IPS-18a (cell line): Measurements from ENCODE around the gene TSHZ2.

Experiments
- H3K27ac ChIP-seq: one replicate; pipeline ENCODE4 v1.5.1; 2013; ENCODE audit warnings: low read length
- H3K27me3 ChIP-seq: one replicate; pipeline ENCODE4 v1.6.1; 2013; ENCODE audit warnings: mild to moderate bottlenecking, low read length; ENCODE audit not compliant: control insufficient read depth, insufficient read depth
- H3K36me3 ChIP-seq: one replicate; pipeline ENCODE4 v1.6.1; 2013; ENCODE audit warnings: low read depth, low read length; ENCODE audit not compliant: control insufficient read depth
- H3K4me1 ChIP-seq: one replicate; pipeline ENCODE4 v1.6.1; 2013; ENCODE audit warnings: low read depth, low read length; ENCODE audit not compliant: control insufficient read depth
- H3K4me3 ChIP-seq: one replicate; pipeline ENCODE4 v1.5.1; 2013; ENCODE audit warnings: low read length
- H3K9ac ChIP-seq: one replicate; pipeline ENCODE4 v1.6.1; 2013; ENCODE audit warnings: mild to moderate bottlenecking, low read length, moderate library complexity
- H3K9me3 ChIP-seq: one replicate; pipeline ENCODE4 v1.6.1; 2013; ENCODE audit warnings: low read depth, low read length; ENCODE audit not compliant: control insufficient read depth

Gene TSHZ2

DNA sequence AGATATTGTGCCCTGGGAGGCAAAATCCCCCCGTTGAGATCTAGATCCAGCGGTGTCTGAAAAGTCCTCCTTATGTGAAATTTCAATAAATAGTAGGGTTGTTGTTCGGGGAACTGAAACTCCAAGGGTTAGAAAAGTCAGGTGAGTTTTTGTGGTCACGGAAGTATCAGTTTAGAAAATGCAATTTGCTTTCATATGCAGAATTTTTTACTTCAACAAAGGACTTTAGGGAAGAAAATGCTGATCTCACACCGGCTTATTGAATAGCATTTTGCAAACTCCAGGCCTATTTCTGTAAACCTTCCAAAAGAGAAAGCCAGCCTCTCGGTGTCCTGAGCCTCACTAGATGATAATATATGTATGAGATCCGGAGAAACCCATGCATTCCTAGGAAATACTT lies 254.7 kb downstream of the TSHZ2 start:
- H3K4me1 ChIP-seq = peaks cover 21% of the 10 kb centered on the region
- no peak overlapping the region for H3K27ac ChIP-seq
- no peaks in the 10 kb centered on the region for H3K27me3 ChIP-seq
- H3K36me3 ChIP-seq = no peaks in the 10 kb centered on the region
- no peak overlapping the region for H3K9ac ChIP-seq
- H3K9me3 ChIP-seq = no peaks in the 10 kb centered on the region
- H3K4me3 ChIP-seq = no peak overlapping the region

DNA sequence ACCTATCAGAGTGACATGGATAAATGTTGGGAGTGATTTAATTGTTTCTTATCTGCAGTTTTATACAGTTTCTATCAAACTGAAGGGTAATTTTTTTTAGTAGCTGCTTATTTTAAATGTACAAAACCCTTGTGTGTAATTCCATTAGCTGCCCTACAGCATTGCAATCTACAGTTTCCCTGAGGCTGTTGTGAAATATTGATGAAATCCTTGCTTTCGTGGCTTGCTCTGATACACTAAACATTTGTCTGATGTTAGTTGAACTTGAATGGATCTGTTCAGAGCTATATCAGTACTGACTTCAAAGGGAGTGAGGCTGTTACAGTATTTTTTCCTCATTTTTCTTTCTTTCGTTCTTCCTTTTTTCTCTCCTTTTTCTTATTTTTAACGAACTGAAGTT lies 255.4 kb downstream of the TSHZ2 start:
- H3K4me3 ChIP-seq = no peak overlapping the region
- H3K9me3 ChIP-seq = no peaks in the 10 kb centered on the region
- no peak overlapping the region for H3K27ac ChIP-seq
- peaks cover 21% of the 10 kb centered on the region for H3K4me1 ChIP-seq
- no peak overlapping the region for H3K9ac ChIP-seq
- H3K36me3 ChIP-seq = no peaks in the 10 kb centered on the region
- H3K27me3 ChIP-seq = no peaks in the 10 kb centered on the region

DNA sequence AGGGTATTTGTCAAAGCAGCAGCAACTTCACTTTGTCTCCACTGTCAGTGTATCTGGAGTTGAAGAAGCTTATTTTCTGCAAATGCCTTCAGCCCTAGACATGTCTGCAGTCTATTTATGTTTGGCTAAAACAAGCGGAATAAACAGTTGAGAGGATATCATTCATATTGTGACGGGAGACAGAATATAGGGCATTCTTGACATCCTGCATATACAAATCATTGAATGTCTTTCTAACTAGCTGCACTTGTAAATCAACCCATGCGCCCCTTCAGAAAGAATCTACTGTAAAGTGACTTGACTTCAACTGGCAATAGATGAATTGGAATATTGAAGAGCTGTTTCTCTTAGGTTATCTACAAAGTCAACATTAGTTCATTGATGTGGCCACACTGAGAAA lies 258.9 kb downstream of the TSHZ2 start:
- H3K4me3 ChIP-seq = no peak overlapping the region
- H3K36me3 ChIP-seq = no peaks in the 10 kb centered on the region
- no peaks in the 10 kb centered on the region for H3K9me3 ChIP-seq
- H3K4me1 ChIP-seq = peaks cover 20% of the 10 kb centered on the region
- H3K27me3 ChIP-seq = no peaks in the 10 kb centered on the region
- no peak overlapping the region for H3K9ac ChIP-seq
- no peak overlapping the region for H3K27ac ChIP-seq

DNA sequence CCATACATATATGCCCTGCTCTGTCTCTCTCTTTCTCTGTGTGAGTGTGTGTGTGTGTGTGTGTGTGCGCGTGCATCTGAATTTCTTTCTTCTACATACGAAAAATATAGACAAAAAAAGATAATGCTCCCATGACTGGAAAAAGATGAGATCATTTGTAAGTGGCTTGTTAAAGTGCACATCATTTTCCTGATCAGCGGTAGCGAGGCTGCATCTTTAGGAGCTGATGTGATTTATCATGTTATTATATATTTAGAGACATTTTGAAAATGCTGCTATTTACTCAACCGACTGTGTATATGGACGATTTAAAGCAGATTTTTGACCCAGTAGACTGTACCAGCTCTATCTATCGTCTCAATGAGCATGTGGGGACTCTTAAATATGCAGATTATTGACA lies 265.3 kb downstream of the TSHZ2 start:
- Histone ChIP-seq H3K27me3 (no peaks in the 10 kb centered on the region), H3K36me3 (no peaks in the 10 kb centered on the region), H3K4me1 (no peaks in the 10 kb centered on the region), H3K9ac (no peak overlapping the region), H3K9me3 (no peaks in the 10 kb centered on the region), H3K4me3 (no peak overlapping the region), H3K27ac (no peak overlapping the region)

DNA sequence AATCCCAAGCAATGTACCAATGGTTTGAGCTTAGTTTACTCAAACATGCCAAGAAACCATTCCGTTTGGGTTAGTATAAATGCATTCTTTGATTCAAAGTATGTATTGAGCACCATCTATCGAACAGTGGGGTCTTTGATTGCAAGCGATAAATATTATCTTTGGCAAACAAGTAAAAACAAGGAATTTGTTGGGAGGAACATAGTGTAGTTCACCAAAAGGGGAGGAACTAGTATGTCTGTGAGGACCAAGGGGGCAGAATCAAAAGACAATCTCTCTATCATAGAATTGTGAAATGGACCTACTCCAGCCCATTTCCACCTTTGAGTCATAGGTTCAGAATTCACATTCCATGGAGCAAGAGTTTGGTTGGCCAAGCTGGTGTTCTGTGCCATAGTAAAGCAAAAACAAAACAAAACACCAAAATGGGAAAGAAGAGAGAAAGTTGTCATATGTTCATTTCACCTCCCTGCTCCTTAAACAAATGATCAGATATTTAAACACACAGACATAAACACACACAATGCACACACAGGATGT lies 266.0 kb downstream of the TSHZ2 start:
- no peak overlapping the region for H3K4me3 ChIP-seq
- H3K27me3 ChIP-seq = no peaks in the 10 kb centered on the region
- H3K36me3 ChIP-seq = no peaks in the 10 kb centered on the region
- H3K9me3 ChIP-seq = no peaks in the 10 kb centered on the region
- H3K4me1 ChIP-seq = no peaks in the 10 kb centered on the region
- H3K27ac ChIP-seq = no peak overlapping the region
- H3K9ac ChIP-seq = no peak overlapping the region

DNA sequence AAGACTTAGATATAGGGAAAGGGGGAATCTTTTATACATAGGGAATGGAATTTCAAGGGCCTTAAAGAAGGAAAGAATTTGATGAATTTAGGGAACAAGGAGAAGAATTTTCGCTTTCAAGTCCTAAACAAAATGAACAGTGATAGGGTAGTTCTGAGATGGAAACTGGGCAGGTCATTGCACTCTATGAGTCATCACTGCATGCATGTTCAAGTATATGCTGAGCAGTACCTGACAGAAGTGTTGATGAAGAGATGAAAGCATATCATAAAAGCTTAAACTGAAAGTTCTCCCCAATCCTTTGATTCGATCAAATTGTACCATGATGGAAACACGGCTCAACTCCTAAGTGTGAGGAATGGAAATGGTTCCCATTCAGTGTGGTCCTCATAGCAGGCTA lies 271.0 kb downstream of the TSHZ2 start:
- H3K27ac ChIP-seq = no peak overlapping the region
- no peaks in the 10 kb centered on the region for H3K9me3 ChIP-seq
- H3K4me1 ChIP-seq = no peaks in the 10 kb centered on the region
- no peak overlapping the region for H3K4me3 ChIP-seq
- H3K9ac ChIP-seq = no peak overlapping the region
- no peaks in the 10 kb centered on the region for H3K27me3 ChIP-seq
- no peaks in the 10 kb centered on the region for H3K36me3 ChIP-seq

DNA sequence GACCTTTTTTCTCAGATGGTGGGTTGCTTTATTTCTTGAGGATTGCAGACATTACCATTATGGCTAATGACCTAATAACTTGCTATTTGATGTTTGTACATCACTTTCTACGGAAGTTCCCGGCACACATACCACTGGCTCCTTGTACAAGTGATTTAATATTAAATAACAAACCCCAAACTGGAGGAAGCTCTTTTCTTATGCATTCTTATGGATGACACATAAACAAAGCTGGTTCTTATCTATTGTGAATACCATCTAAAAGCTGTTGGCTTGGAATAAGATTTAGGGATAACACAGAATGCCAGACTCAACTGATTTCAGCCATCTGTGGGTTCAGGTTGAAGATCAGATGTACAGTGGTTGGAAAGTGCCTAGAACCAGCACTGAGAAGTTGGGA lies 272.6 kb downstream of the TSHZ2 start:
- Histone ChIP-seq H3K36me3 (no peaks in the 10 kb centered on the region), H3K9me3 (no peaks in the 10 kb centered on the region), H3K27ac (no peak overlapping the region), H3K4me1 (no peaks in the 10 kb centered on the region), H3K9ac (no peak overlapping the region), H3K4me3 (no peak overlapping the region), H3K27me3 (no peaks in the 10 kb centered on the region)

DNA sequence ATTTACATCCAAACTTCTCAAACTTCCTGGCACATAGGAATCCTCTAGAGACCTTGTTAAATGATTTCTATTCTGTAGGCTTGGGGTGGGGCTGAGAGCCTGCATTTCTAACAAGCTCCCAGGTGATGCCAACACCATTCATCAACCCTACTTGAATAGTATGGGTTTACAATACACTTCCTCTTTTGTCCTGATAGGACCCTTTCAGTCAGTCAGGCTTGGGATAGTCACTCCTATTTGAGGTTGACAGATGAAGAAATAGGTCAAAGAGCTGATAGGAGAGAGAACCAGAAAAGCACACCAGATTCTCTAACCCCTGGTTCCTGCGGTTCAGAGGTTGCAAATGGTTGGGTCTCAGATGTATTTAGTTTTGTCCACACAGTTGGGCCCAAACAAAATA lies 273.4 kb downstream of the TSHZ2 start:
- Histone ChIP-seq H3K27me3 (no peaks in the 10 kb centered on the region), H3K9ac (no peak overlapping the region), H3K9me3 (no peaks in the 10 kb centered on the region), H3K4me3 (no peak overlapping the region), H3K36me3 (no peaks in the 10 kb centered on the region), H3K4me1 (no peaks in the 10 kb centered on the region), H3K27ac (no peak overlapping the region)

DNA sequence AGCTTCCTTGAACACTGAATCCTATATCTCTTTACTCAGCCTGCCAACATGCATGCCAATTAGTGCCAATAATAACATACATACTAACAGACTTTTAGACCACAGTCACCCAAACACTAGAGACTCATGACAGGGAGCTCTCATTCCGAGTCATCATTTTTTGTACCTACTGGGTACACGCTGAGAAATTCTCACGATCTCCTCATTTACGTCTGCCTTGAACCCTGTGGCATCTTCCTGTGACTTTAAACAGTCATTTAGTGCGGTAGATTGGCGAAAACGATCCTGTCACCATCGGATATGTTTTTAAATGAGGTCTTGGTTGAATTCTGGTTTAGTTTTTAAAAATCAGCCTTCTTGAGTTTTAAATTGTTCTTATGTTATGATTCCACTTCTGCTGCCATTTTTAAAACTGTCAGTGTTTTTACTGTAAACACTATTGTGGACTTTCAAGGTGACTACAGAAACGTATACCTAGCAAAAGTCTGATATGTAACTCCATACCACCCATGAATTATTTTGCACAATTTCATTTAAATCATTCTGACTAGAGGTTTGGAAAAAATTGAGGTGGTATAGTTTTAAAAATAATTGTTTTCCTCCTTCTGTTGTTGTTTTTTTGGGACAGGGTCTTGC lies 275.4 kb downstream of the TSHZ2 start:
- no peaks in the 10 kb centered on the region for H3K27me3 ChIP-seq
- H3K9ac ChIP-seq = no peak overlapping the region
- no peak overlapping the region for H3K27ac ChIP-seq
- no peaks in the 10 kb centered on the region for H3K36me3 ChIP-seq
- H3K4me1 ChIP-seq = no peaks in the 10 kb centered on the region
- no peak overlapping the region for H3K4me3 ChIP-seq
- H3K9me3 ChIP-seq = no peaks in the 10 kb centered on the region

DNA sequence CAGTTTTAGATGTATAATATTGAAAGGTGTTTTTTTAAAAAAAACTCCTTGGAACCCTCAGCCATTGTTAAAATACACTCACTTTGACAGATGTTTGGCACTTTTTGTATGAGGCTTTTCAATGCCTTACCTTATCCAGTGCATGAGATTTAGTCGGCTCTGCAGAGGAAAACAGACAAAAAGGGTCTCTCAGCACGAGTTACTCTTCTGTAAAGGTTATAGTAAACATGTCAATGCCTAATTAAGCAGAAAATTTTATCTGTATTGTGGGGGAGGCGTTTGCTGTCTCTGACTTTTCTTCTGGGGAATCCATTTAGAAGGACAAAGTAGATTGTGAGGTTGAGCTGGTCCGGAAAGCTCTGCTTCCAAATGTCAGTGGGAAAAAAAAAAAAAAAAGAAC lies 278.3 kb downstream of the TSHZ2 start:
- Histone ChIP-seq H3K27me3 (no peaks in the 10 kb centered on the region), H3K27ac (no peak overlapping the region), H3K36me3 (no peaks in the 10 kb centered on the region), H3K9ac (no peak overlapping the region), H3K9me3 (no peaks in the 10 kb centered on the region), H3K4me3 (no peak overlapping the region), H3K4me1 (no peaks in the 10 kb centered on the region)

DNA sequence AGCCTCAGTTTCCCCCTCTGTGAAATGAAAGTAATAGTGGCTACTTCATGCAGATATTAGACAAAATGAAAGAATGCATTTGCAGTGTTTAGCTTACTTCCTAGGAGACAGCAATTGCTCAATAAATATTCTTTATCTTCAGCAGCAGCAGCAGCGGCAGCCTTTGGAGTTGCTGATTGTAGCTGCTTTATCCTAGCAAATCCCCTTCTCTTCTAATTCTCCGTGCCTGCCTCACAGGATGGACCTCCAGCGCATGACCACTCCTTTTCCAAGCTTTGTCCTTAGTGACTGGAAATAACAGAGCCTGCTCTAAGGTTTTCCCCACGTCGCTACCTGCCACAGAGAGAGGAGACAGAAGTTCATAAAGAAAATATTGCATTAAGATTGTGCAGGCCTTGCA lies 279.8 kb downstream of the TSHZ2 start:
- no peaks in the 10 kb centered on the region for H3K9me3 ChIP-seq
- no peak overlapping the region for H3K27ac ChIP-seq
- H3K27me3 ChIP-seq = no peaks in the 10 kb centered on the region
- no peak overlapping the region for H3K4me3 ChIP-seq
- H3K4me1 ChIP-seq = no peaks in the 10 kb centered on the region
- H3K36me3 ChIP-seq = no peaks in the 10 kb centered on the region
- H3K9ac ChIP-seq = no peak overlapping the region

DNA sequence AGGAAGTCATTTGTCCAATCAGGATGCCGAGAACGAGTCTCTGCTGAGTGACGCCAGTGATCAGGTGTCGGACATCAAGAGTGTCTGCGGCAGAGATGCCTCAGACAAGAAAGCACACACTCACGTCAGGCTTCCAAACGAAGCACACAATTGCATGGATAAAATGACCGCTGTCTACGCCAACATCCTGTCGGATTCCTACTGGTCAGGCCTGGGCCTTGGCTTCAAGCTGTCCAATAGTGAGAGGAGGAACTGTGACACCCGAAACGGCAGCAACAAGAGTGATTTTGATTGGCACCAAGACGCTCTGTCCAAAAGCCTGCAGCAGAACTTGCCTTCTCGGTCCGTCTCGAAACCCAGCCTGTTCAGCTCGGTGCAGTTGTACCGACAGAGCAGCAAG lies 281.5 kb downstream of the TSHZ2 start:
- Histone ChIP-seq H3K9ac (no peak overlapping the region), H3K27me3 (no peaks in the 10 kb centered on the region), H3K36me3 (no peaks in the 10 kb centered on the region), H3K9me3 (no peaks in the 10 kb centered on the region), H3K27ac (no peak overlapping the region), H3K4me3 (no peak overlapping the region), H3K4me1 (no peaks in the 10 kb centered on the region)
